ENCODE measurements around the gene CDK14.

Gene CDK14

DNA sequence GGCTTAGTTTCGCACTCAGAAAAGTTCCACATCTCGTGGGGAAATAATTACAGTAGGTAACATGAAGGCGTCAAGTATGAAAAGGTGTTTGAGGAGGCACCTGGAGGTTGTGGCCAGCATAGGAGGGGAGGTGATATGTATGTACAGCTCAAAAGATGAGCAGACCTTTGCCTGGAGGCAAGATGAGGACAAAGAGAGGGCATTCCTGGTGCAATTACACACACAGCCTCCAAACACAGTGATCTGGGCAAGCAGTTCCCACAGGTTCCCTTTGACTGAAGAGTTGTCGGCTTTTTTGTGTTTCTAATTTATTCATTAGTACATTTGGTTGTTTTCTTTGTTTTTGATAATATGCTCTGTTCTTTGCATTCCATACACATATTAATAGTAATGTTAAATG is 46.9 kb downstream of the CDK14 start:
- DNase-seq, result no peak

DNA sequence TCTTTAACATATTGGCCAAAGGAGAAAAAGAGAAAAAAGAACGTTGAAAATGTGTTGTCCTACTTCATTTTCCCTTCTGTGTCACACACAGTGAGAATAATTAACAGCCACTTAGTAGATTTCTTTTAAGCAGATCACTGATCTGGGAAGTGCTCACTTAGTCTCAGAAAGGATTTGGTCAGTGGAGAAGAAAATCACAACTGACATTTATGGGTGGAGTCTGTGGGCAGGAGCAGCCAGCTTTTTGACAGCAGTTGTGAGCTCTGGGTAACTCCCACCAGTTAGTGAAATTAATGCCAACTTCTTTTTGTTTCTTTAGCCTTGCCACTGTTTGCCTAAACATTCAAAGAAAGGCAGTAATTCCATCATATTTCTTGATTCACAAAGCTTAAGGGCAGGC is 49.7 kb downstream of the CDK14 start:
- no peak for DNase-seq

- no peak for DNase-seq
Measured at GRCh38 chr7:90648107-90648506, 52.0 kb downstream of the CDK14 start.

GRCh38 chr7:90648834-90649233 is 52.7 kb downstream of the CDK14 start:
- no peak for DNase-seq

GRCh38 chr7:90654718-90655427 is 58.8 kb downstream of the CDK14 start:
- no peak for DNase-seq

DNA sequence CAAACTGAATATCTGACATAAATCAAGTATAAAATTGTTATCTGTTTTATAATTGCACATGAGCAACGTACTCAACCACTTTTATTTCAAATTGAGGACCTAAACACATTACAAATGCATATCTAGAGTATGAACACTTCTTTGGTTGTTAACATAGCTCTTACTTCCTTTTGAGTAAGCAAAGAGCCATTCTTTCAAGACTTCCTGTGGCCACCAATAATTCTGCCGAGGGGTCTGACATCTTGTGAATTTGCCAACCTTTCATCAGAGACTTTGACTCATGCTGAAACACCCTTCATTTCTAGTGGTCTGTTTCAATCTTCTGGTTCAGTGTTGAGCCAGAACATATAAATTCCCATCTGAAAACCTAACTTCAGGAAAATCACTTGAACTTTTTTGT is 59.4 kb downstream of the CDK14 start:
- no peak for DNase-seq

- no peak for DNase-seq
Measured at GRCh38 chr7:90657481-90657880, 61.4 kb downstream of the CDK14 start.

DNA sequence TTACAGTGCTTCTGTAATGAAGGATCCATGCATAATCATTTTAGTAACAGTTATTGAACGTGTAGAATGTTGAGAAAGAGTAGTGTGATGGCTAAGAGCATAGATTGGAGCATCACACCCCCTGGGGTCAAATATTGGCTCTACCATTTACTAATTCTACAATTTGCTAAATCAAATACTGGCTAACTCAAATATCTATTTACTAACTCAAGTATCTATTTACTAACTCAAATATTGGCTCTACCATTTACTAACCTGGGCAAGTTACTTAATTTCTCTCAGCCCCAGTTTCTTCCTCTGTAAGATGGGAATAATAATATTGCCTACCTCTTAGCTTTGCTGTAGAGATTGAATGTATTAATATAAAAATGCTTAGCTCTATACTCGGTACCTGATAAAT is 64.0 kb downstream of the CDK14 start:
- DNase-seq, result no peak

DNA sequence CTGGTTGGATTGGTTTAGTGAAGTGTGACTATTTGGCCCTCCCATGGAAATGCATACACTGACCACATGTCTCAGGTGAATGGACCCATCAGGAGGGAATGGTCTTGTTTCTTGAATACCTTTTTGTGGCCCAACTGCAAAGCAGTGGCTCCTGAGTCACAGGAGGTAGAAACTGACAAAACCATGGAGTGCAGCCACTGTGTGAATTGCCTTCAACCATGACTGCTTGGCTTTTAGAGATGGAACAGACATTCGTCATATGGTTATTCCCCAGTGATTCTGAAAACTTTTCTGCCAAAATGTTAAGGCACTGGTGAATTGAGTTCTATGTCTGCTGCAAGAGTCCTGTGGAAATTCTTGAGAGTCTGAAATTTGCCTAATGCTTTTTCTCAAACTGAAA is 64.7 kb downstream of the CDK14 start:
- no peak for DNase-seq

GRCh38 chr7:90661290-90662151 is 65.4 kb downstream of the CDK14 start:
- DNase-seq, result no peak

GRCh38 chr7:90663176-90663575 is 67.1 kb downstream of the CDK14 start:
- no peak for DNase-seq

DNA sequence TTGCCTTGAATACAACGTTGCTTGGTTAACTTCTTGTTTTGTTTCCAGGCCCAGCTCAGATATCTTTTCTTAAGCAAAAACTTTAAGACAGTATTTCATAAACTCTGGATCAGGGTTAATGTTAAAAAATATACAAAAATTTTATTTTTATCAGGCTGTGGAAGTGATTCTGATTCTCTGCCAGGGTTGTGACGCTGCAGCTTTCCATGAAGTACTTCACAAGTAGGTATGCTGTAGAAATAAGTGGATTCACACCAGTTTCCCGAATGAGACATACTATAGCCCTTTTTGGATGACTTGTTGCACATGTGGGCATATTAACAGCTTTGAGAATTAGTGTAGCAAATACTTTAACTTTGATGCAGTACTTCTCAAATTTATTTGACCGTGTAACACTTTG is 70.1 kb downstream of the CDK14 start:
- no peak for DNase-seq

DNA sequence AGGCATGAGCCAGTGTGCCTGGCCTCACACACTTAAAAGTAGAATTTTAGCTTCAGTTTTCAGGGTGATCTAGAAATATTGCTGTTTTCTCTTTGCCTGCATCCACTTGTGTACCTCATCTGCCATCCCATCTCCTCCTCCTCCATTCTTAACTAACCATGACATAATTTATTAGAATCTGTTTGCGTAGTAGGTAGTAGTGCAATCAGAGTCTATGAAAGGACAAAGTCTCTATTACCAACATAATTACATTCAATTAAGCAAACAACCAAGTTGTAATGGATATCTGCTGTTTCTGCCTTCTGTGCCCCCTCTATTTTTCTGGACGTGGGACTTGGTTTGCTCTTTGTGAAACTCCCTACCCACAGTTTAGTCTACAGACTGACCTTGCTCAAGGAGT is 72.9 kb downstream of the CDK14 start:
- DNase-seq, result no peak

DNA sequence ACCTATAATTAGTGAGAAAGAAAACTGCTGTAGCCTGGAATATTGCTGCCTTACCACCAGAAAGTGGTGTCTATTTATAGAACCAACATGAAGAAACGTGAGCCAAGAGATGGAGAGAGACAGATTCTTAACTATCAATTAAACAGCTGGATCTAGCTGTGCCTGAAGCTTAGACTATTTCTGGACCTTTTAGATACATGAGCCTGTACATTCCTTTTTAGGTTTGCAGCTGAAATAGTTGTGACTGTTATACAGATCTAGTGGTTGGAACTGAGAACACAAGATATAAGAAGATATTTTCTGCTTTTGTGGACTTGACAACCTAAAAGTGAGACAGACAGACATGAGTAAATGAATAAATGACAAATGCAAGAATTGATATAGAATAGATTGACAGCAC is 73.4 kb downstream of the CDK14 start:
- DNase-seq, result no peak

DNA sequence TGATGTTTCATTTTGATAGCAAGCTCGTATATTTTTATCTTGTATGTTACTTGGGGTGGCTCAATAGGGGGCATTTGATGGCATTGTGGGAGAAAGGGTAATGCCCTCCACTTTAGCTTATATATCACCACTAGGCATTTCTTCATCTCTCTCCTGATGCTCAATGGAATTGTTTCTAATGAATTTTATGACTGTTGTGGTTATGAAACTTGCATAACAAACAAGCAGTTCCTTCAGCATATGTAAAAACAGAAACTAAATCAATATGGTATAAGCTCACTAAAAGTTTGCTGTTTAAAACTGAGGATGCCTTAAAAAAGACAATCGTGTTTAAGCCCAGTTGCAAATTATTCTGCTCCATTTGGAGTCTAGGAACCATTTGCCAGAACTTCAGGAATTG is 75.5 kb downstream of the CDK14 start:
- no peak for DNase-seq

DNA sequence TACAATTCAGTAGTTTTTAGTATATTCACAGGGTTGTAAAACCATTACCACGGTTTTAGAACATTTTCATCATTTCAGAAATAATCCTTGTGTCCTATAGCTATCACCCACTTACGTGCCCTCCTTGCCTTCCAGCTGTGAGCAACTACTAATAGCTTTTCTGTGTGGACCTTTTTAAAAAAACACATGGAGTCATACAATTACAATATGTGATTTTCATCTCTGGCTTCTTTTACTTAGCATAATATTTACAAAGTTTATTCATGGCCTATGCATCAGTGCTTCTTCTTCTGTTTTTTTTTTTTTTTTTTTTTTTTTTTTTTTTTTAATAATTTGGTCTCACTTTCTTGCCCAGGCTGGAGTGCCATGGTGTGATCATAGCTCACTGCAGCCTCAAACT is 76.1 kb downstream of the CDK14 start:
- DNase-seq, result no peak

DNA sequence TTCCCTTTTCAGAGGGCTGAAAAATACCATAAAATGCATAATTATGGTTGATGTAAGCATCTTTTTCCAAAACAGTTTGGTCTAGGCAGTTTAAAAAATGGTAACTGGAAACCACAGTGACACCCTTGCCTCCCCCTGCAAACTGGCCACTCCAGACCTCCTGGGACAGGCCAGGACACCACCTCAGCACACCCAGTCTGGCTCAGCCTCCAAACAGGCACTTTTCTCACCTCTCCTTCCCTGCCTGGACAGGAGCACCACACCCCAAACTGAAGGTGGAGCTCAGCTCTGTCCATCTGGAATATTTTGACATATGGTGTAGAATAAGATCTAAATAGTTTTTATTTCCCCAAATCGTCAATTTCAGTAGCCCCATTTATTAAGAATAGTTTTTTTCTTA is 78.5 kb downstream of the CDK14 start:
- no peak for DNase-seq

GRCh38 chr7:90675982-90676381 is 79.9 kb downstream of the CDK14 start:
- DNase-seq, result no peak

DNA sequence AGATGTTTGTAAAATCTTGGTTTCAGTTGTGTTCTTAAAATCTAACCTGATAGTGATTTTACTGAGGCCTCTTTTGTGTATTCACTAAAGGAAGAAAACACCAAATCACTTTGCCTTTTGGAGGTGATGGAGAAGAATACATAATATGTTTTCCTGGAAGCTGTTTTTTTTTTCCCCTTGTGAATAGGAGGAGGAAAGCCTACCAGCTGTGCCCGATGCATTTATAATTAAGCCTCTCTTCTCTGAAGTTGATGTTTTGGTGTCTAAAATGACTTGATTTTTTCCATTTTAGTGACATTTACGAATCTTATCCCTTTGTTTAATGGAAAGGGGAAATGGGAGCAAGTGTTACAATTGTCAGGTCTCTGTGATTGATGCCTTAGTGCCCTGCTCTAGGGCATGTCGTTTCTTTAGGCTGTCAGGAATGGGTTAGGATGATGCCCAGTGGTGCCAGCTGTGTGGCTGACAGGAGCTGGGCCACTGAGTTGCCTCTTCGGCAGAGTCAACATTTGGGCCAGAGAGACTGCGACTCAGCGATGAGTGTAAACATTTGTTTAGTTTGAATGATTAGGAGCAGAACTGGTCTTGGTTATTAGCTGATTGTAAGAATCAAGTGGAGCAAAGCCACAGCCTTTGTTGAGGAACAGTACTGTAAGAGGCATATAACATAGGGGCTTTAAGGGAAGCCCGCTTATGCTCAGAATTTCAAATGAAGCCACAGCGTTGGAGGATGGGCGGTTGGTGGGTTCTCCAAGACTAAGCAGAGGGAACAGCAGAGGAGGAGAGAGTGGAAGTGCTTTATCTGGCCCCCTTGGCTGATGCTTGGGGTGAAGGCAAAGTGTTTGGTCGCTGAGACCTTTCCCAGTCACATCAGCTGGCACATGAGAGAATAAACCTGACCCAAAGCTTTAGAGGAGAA is 81.6 kb downstream of the CDK14 start:
- DNase-seq, result no peak

- DNase-seq, result no peak
Measured at GRCh38 chr7:90678986-90679385, 82.9 kb downstream of the CDK14 start.

DNA sequence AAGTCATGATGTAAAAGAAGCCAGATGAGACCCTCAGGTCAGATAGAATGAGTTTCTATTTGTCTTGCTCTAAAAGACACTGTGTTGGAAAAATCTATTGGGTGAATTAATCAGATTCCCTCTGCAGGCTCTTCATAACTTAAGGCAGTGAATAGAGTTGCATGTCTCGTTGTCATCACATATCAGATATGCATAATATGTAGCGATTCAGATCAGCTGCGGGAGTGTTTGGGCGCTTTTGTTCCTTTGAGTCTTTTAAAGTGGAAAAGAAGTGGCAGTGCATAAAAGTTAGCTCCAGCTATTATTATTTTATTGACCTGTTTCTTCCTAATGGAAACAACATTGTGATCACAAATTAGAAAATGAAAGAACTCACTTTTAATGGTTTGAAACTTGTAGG is 84.4 kb downstream of the CDK14 start:
- DNase-seq, result no peak

DNA sequence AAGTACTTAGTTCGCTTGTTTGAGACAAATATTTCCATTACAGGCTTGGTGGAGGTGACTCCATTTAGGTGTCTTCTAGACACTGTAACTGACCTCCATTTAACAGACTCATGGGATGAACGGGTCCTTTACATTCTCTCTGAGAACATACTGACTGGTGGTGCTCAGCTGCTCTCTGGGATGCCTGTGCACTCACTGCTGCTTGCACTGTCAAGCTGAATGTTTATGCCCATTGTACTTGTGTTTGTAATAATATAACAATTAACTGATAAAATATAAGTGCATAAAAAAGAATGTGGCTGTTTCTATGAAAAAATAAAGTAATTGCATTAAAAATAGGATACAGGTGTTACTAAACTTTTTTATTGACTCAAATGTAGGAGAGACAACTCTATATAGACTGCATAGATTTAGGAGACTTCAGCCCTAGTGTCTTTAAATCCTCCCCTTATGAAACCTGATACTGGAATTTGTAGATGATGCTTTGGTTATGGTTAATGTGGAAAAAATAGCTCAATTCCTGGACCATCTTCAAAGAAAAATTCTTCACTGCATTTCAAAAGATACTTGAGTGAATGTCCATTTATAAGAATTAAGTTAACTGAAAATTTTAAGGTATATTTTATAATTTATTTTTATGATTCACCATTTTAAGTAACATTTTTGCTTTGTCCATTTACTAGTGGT is 85.4 kb downstream of the CDK14 start:
- no peak for DNase-seq

GRCh38 chr7:90686146-90686545 is 90.0 kb downstream of the CDK14 start:
- DNase-seq, result no peak
